GM10847 (cell line): ENCODE results near the gene MPPED2.

Experiments used
- POLR2A ChIP-seq: IDR thresholded peaks from 2 replicates; pipeline ENCODE4 v1.6.1; 2011; ENCODE audit not compliant: insufficient read length; ENCODE audit errors: extremely low read depth

MPPED2 gene

GRCh38 chr11:30586251-30587144, at the start of gene MPPED2:
MPPED2 (minus strand) TSS chr11:30586353; CDS start chr11:30580373, 5,980 bp downstream.
- no peak for TF ChIP-seq POLR2A

- TF ChIP-seq POLR2A, result no peak
Measured at GRCh38 chr11:30635401-30635989, 49.3 kb upstream of the MPPED2 start.

GRCh38 chr11:30631148-30631547, 45.0 kb upstream of the MPPED2 start:
- TF ChIP-seq POLR2A, result no peak

- TF ChIP-seq POLR2A, result no peak
Measured at GRCh38 chr11:30619767-30620166, 33.6 kb upstream of the MPPED2 start.

GRCh38 chr11:30617762-30618161, 31.6 kb upstream of the MPPED2 start:
- TF ChIP-seq POLR2A, result no peak

- TF ChIP-seq POLR2A, result no peak
Measured at GRCh38 chr11:30610628-30611027, 24.5 kb upstream of the MPPED2 start.

GRCh38 chr11:30608534-30608933, 22.4 kb upstream of the MPPED2 start:
- no peak for TF ChIP-seq POLR2A

- no peak for TF ChIP-seq POLR2A
Measured at GRCh38 chr11:30605036-30605605, 19.0 kb upstream of the MPPED2 start.

GRCh38 chr11:30603357-30603756, 17.2 kb upstream of the MPPED2 start:
- no peak for TF ChIP-seq POLR2A

GRCh38 chr11:30596832-30597231, 10.7 kb upstream of the MPPED2 start:
- TF ChIP-seq POLR2A, result no peak

- no peak for TF ChIP-seq POLR2A
Measured at GRCh38 chr11:30595934-30596333, 9.8 kb upstream of the MPPED2 start.

- TF ChIP-seq POLR2A, result no peak
Measured at GRCh38 chr11:30594646-30595411, 8.7 kb upstream of the MPPED2 start.

GRCh38 chr11:30587269-30587812, 1.2 kb upstream of the MPPED2 start:
- TF ChIP-seq POLR2A, result no peak

GRCh38 chr11:30585892-30586250, 282 bp downstream of the MPPED2 start:
- TF ChIP-seq POLR2A, result no peak
